GM23248 (cell line): Measurements from ENCODE around the gene CCDC141.

Source experiments
- EZH2 ChIP-seq: fragments of 200-600 bp; sonication (generic); IDR thresholded peaks from 2 replicates; pipeline ENCODE4 v1.6.1; 2018; ENCODE audit warnings: antibody characterized with exemption, mild to moderate bottlenecking; ENCODE audit not compliant: insufficient read depth, poor library complexity, severe bottlenecking
- EZH2phosphoT487 ChIP-seq: fragments of 200-600 bp; sonication (generic); IDR thresholded peaks from 2 replicates; pipeline ENCODE4 v1.6.1; 2018; ENCODE audit warnings: antibody characterized with exemption, moderate library complexity, mild to moderate bottlenecking, low read depth; ENCODE audit not compliant: insufficient read depth

- TF ChIP-seq EZH2phosphoT487 (no peak), EZH2 (no peak)
Observed at GRCh38 chr2:178998539-178998938, 51.4 kb downstream of the CCDC141 start.
